Caco-2 (cell line): ENCODE results near the gene TTC7B. TPM values are rescaled to one million over a fixed set of nuclear protein-coding genes. Genes with fewer than 3 reads are reported as not detected.

Experiments used
- BruUV-seq: library from RNA; stranded (reverse); fragments of 400-500 nt; replicated peaks from 2 replicates; lab custom pipeline; 2021; lab: Mats Ljungman, UMichigan
- CTCF ChIA-PET: fragments of 300-600 bp; sonication (Branson Sonifier 250); formaldehyde crosslinking; loops from one replicate; lab custom pipeline; 2022; ENCODE audit warnings: antibody characterized with exemption; lab: Charles Lee
- POLR2A ChIA-PET: fragments of 300-600 bp; sonication (Branson Sonifier 250); formaldehyde crosslinking; loops from one replicate; lab custom pipeline; 2022; ENCODE audit warnings: antibody characterized with exemption; lab: Charles Lee
- DNase-seq, 2 experiments: peaks; one replicate each; pipeline versions ENCODE4 v3.0.0 to v3.0.0-alpha.2; 2020 to 2022
- H3K27me3 ChIP-seq: replicated peaks from 2 replicates; pipeline ENCODE4 v1.6.0; 2011; ENCODE audit warnings: low read length; ENCODE audit not compliant: control insufficient read depth, insufficient read depth
- H3K36me3 ChIP-seq: 2 replicates; pipeline ENCODE4 v1.5.1; 2011; ENCODE audit warnings: low read length; ENCODE audit not compliant: control insufficient read depth, insufficient read depth
- H3K4me1 ChIP-seq: fragments of 250-450 bp; sonication (Bioruptor Pico); 2 replicates; pipeline ENCODE4 v1.5.1; 2020; ENCODE audit warnings: mild to moderate bottlenecking
- H3K4me3 ChIP-seq: 2 replicates; pipeline ENCODE4 v1.5.1; 2011; ENCODE audit warnings: low read depth, mild to moderate bottlenecking, control low read depth, low read length
- H3K9me3 ChIP-seq: fragments of 250-450 bp; sonication (Bioruptor Pico); 2 replicates; pipeline ENCODE4 v1.5.1; 2020; ENCODE audit warnings: mild to moderate bottlenecking, moderate library complexity
- H3K27ac Mint-ChIP-seq: one replicate; pipeline ENCODE4 v1.8.0; 2022; ENCODE audit warnings: mixed read lengths; ENCODE audit not compliant: unreplicated experiment
- H3K27me3 Mint-ChIP-seq: one replicate; pipeline ENCODE4 v1.8.0; 2022; ENCODE audit warnings: mixed read lengths; ENCODE audit not compliant: insufficient read depth, unreplicated experiment
- H3K36me3 Mint-ChIP-seq: one replicate; pipeline ENCODE4 v1.8.0; 2022; ENCODE audit warnings: mild to moderate bottlenecking, mixed read lengths; ENCODE audit not compliant: insufficient read depth, unreplicated experiment
- H3K4me1 Mint-ChIP-seq: one replicate; pipeline ENCODE4 v1.8.0; 2022; ENCODE audit warnings: low read depth, mixed read lengths; ENCODE audit not compliant: unreplicated experiment
- H3K4me3 Mint-ChIP-seq: one replicate; pipeline ENCODE4 v1.8.0; 2022; ENCODE audit warnings: mild to moderate bottlenecking, moderate library complexity, mixed read lengths; ENCODE audit not compliant: unreplicated experiment
- H3K9me3 Mint-ChIP-seq: one replicate; pipeline ENCODE4 v1.8.0; 2022; ENCODE audit warnings: mixed read lengths; ENCODE audit not compliant: unreplicated experiment
- CTCF ChIP-seq, 2 experiments: fragments of 200-600 bp in 1 of 2; IDR thresholded peaks; 1 replicate in 1 of 2; 2 replicates in 1 of 2; pipeline versions ENCODE4 v1.5.1 to v1.8.0; 2011 to 2022; ENCODE audit warnings: antibody characterized with exemption in 1 of 2, control low read depth in 1 of 2, inconsistent platforms in 1 of 2, low read depth in 1 of 2, low read length in 1 of 2, mild to moderate bottlenecking in 1 of 2, moderate library complexity in 1 of 2; ENCODE audit not compliant: insufficient read depth in 1 of 2, severe bottlenecking in 1 of 2, unreplicated experiment in 1 of 2
- intact Hi-C: fragments of 100-400 bp; cut with micrococcal nuclease; formaldehyde crosslinking; loops from one replicate; pipeline ENCODE4 v1.10.0; 2022; ENCODE audit not compliant: unreplicated experiment
- total RNA-seq: library from RNA; stranded (reverse); gene quantifications from 2 replicates; pipeline ENCODE4 v1.2.3, GENCODE V29; 2022

TTC7B gene
- total RNA-seq, 1 experiment from 2014 or later, result 28.5 TPM

DNA sequence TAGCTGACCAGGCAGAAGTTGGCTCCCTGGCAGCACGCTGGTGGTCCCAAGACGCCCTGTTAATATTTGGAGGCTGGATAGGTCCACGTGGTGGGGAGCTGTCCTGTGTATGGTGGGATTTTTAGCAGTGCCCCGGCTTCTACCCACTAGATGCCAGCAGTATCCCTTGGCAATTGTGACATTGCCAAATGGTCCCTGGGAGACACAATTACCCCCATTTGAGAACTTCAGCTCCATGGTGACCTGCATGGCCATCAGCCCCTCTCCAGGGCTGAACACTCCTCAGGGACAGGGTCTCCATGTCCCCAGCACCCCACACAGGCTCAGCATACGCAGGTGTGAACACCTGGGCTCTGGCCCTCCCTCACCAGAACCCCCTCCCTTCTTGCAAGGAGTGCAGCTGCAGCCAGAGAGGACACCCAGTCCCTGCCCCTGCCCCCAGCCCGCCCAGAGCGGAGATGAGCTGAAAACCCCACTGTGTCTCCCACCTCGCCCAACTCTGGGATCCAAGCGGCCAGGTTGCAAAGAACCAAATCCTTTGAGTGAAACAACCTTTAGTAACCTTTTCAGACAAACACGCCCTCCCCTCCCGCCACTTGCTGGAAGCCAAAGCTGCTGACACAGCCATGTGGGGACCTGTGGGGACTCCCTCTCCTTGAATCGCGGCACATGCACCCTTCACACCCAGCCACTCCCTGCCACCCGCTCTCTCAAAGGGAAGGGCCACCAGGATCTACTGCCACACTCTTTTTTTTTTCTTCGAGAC lies 299.0 kb downstream of the TTC7B start:
- intact Hi-C loops, result loop anchor here (10.0 kb wide), 1 partner anchor 72 kb away; no protein-coding TSS in a partner anchor
- TF ChIP-seq CTCF (IDR thresholded peaks at IDR 0.05; ENCODE audit: insufficient read depth in 1 of 2, low read depth in 1 of 2, low read length in 1 of 2, severe bottlenecking in 1 of 2, unreplicated experiment in 1 of 2), result no peak
- no peak overlapping the region for H3K4me3 ChIP-seq
- no TSS peak for BruUV-seq
- H3K27me3 ChIP-seq, result no peaks in the 10 kb centered on the region
- H3K9me3 Mint-ChIP-seq, result no peaks in the 10 kb centered on the region
- POLR2A ChIA-PET, result no interaction called here
- peaks cover 67% of the 10 kb centered on the region for H3K4me1 ChIP-seq
- H3K27me3 Mint-ChIP-seq, result no peaks in the 10 kb centered on the region
- H3K36me3 ChIP-seq, result no peaks in the 10 kb centered on the region
- H3K36me3 Mint-ChIP-seq, result peaks cover 6% of the 10 kb centered on the region
- CTCF ChIA-PET, result interaction anchor here (0.6 kb wide), 1 partner anchor 58 kb away, joined by 3 read pairs; no protein-coding TSS in a partner anchor
- H3K9me3 ChIP-seq, result no peaks in the 10 kb centered on the region
- H3K27ac Mint-ChIP-seq, result peak overlapping the region; percentile 91
- H3K4me3 Mint-ChIP-seq, result peak overlapping the region; percentile 31
- DNase-seq, result peak in 1 of 2 experiments; percentile 46
- H3K4me1 Mint-ChIP-seq, result peaks cover 19% of the 10 kb centered on the region

GRCh38 chr14:90514566-90514965 lies 301.7 kb downstream of the TTC7B start:
- Histone ChIP-seq H3K9me3 (no peaks in the 10 kb centered on the region), H3K4me3 (no peak overlapping the region), H3K27me3 (no peaks in the 10 kb centered on the region), H3K36me3 (no peaks in the 10 kb centered on the region), H3K4me1 (peaks cover 93% of the 10 kb centered on the region)
- intact Hi-C loops, result loop anchor here (10.0 kb wide), 1 partner anchor 70 kb away; no protein-coding TSS in a partner anchor
- H3K27ac Mint-ChIP-seq, result peak overlapping the region; percentile 99
- H3K9me3 Mint-ChIP-seq, result no peaks in the 10 kb centered on the region
- peaks cover 9% of the 10 kb centered on the region for H3K36me3 Mint-ChIP-seq
- no peak for DNase-seq
- TF ChIP-seq CTCF (IDR thresholded peaks at IDR 0.05; ENCODE audit: insufficient read depth in 1 of 2, low read depth in 1 of 2, low read length in 1 of 2, severe bottlenecking in 1 of 2, unreplicated experiment in 1 of 2), result no peak
- H3K4me1 Mint-ChIP-seq, result peaks cover 34% of the 10 kb centered on the region
- H3K27me3 Mint-ChIP-seq, result no peaks in the 10 kb centered on the region
- H3K4me3 Mint-ChIP-seq, result no peak overlapping the region
- ChIA-PET CTCF (interaction anchor here (0.7 to 3.2 kb wide), 5 partner anchors 13 to 244 kb away, joined by 3 to 21 read pairs (median 3); no protein-coding TSS in a partner anchor), POLR2A (interaction anchor here (1.4 to 2.1 kb wide), 2 partner anchors 13 to 131 kb away, joined by 9 to 12 read pairs; no protein-coding TSS in a partner anchor)
- no TSS peak for BruUV-seq

DNA sequence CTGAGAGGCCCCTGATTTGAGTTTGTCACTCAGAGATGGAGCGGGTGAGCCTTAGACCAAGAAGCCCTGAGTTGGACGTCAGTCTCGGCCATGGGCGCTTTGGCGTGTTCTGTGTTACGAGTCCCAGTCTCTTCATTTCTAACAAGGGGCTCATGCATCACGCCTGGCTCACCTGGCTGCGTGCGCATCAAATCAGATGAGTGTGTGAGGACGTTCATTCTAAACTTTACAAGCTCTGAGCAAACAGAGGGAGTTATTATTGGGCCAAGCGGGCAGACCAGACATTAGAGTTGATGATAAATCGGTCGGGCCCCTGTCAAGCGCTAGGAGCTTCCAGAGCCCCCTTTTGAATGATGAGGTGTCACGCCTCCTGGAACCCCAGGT lies 302.2 kb downstream of the TTC7B start:
- intact Hi-C loops, result loop anchor here (10.0 kb wide), 1 partner anchor 69 kb away; no protein-coding TSS in a partner anchor
- H3K4me1 Mint-ChIP-seq, result peaks cover 40% of the 10 kb centered on the region
- Histone ChIP-seq H3K4me3 (no peak overlapping the region), H3K36me3 (no peaks in the 10 kb centered on the region), H3K27me3 (no peaks in the 10 kb centered on the region), H3K9me3 (no peaks in the 10 kb centered on the region), H3K4me1 (peaks cover 98% of the 10 kb centered on the region)
- ChIA-PET CTCF (interaction anchor here (0.7 to 3.2 kb wide), 6 partner anchors 12 to 244 kb away, joined by 3 to 21 read pairs (median 4); no protein-coding TSS in a partner anchor), POLR2A (interaction anchor here (0.6 to 2.1 kb wide), 6 partner anchors 12 to 132 kb away, joined by 3 to 12 read pairs (median 6); no protein-coding TSS in a partner anchor)
- H3K27me3 Mint-ChIP-seq, result no peaks in the 10 kb centered on the region
- no TSS peak for BruUV-seq
- H3K4me3 Mint-ChIP-seq, result peak overlapping the region; percentile 69
- H3K9me3 Mint-ChIP-seq, result no peaks in the 10 kb centered on the region
- peaks cover 15% of the 10 kb centered on the region for H3K36me3 Mint-ChIP-seq
- peak overlapping the region; percentile 99 for H3K27ac Mint-ChIP-seq
- peak; percentile 43 to 73 for DNase-seq
- TF ChIP-seq CTCF (IDR thresholded peaks at IDR 0.05; ENCODE audit: insufficient read depth in 1 of 2, low read depth in 1 of 2, low read length in 1 of 2, severe bottlenecking in 1 of 2, unreplicated experiment in 1 of 2), result no peak
